BLaER1 (cell line): ENCODE measurements around the gene IFNW1.
"Not testable (repeated sequence)": the region's sequence is repeated elsewhere in the genome, so short reads cannot be mapped to it uniquely, and the experiment has no call there.

Experiments
- H3K27ac ChIP-seq: shearing (Covaris generic); formaldehyde crosslinking; 2 replicates; pipeline ENCODE4 v1.8.1; 2022
- H3K27me3 ChIP-seq: shearing (Covaris generic); formaldehyde crosslinking; 2 replicates; pipeline ENCODE4 v1.8.1; 2022
- H3K36me3 ChIP-seq: shearing (Covaris generic); formaldehyde crosslinking; 2 replicates; pipeline ENCODE4 v1.8.1; 2022
- H3K4me1 ChIP-seq: shearing (Covaris generic); formaldehyde crosslinking; 2 replicates; pipeline ENCODE4 v1.8.1; 2022
- H3K4me2 ChIP-seq: shearing (Covaris generic); formaldehyde crosslinking; 2 replicates; pipeline ENCODE4 v1.8.1; 2022
- H3K4me3 ChIP-seq: shearing (Covaris generic); formaldehyde crosslinking; 2 replicates; pipeline ENCODE4 v1.8.1; 2022
- H3K9ac ChIP-seq: shearing (Covaris generic); formaldehyde crosslinking; 2 replicates; pipeline ENCODE4 v1.8.1; 2022
- H3K9me3 ChIP-seq: shearing (Covaris generic); formaldehyde crosslinking; 2 replicates; pipeline ENCODE4 v1.8.1; 2022
- H4K20me1 ChIP-seq: shearing (Covaris generic); formaldehyde crosslinking; 2 replicates; pipeline ENCODE4 v1.8.1; 2022
- Cebpa-rat ChIP-seq: shearing (Covaris generic); IDR thresholded peaks from 2 replicates; pipeline ENCODE4 v1.8.1; 2022

Gene IFNW1

GRCh38 chr9:21141427-21141882, at the start of gene IFNW1:
Gene IFNW1, minus strand, starts transcription at chr9:21141832. Its CDS starts 262 bp downstream, at chr9:21141570.
- no peaks in the 10 kb centered on the region for H3K36me3 ChIP-seq
- H3K4me3 ChIP-seq = no peak within 1 kb of the TSS
- H3K27ac ChIP-seq = no peak within 1 kb of the TSS
- H3K9me3 ChIP-seq = no peaks in the 10 kb centered on the region; the same call in 1 of the 2 replicates
- no peak for TF ChIP-seq Cebpa-rat
- no peaks in the 10 kb centered on the region for H4K20me1 ChIP-seq
- H3K9ac ChIP-seq = no peak within 1 kb of the TSS
- H3K4me2 ChIP-seq = no peak within 1 kb of the TSS
- H3K27me3 ChIP-seq = no peaks in the 10 kb centered on the region
- peaks cover 16% of the 10 kb centered on the region for H3K4me1 ChIP-seq

- H3K9me3 ChIP-seq = not testable (repeated sequence)
Measured at GRCh38 chr9:21187487-21187886, 45.9 kb upstream of the IFNW1 start, which contains the start of gene IFNA4. Gene IFNA4, minus strand, starts transcription at chr9:21187587. Its CDS starts 56 bp downstream, at chr9:21187531.

GRCh38 chr9:21182810-21183736, 41.4 kb upstream of the IFNW1 start:
- not testable (repeated sequence) for H4K20me1 ChIP-seq, H3K27ac ChIP-seq, H3K9ac ChIP-seq, H3K4me1 ChIP-seq, H3K36me3 ChIP-seq, H3K4me2 ChIP-seq, H3K9me3 ChIP-seq, H3K4me3 ChIP-seq, H3K27me3 ChIP-seq

More at GRCh38 chr9:21187487-21187886, 45.9 kb upstream of the IFNW1 start, which contains the start of gene IFNA4:
- H3K4me2 ChIP-seq, H3K4me1 ChIP-seq, H3K27me3 ChIP-seq, H3K9ac ChIP-seq, H4K20me1 ChIP-seq, H3K36me3 ChIP-seq, H3K27ac ChIP-seq, H3K4me3 ChIP-seq: not testable (repeated sequence)

GRCh38 chr9:21174671-21175070, 33.0 kb upstream of the IFNW1 start:
- H3K27me3 ChIP-seq = no peaks in the 10 kb centered on the region
- no peaks in the 10 kb centered on the region for H4K20me1 ChIP-seq
- H3K9ac ChIP-seq = no peak overlapping the region
- H3K9me3 ChIP-seq = no peaks in the 10 kb centered on the region
- H3K4me1 ChIP-seq = no peaks in the 10 kb centered on the region
- no peaks in the 10 kb centered on the region for H3K36me3 ChIP-seq
- H3K27ac ChIP-seq = no peak overlapping the region
- no peak for TF ChIP-seq Cebpa-rat
- no peak overlapping the region for H3K4me3 ChIP-seq
- no peak overlapping the region for H3K4me2 ChIP-seq

GRCh38 chr9:21172156-21172555, 30.5 kb upstream of the IFNW1 start:
- Histone ChIP-seq H3K4me3 (no peak overlapping the region), H4K20me1 (no peaks in the 10 kb centered on the region), H3K27ac (no peak overlapping the region), H3K9me3 (no peaks in the 10 kb centered on the region), H3K9ac (no peak overlapping the region), H3K27me3 (no peaks in the 10 kb centered on the region), H3K4me2 (no peak overlapping the region), H3K36me3 (no peaks in the 10 kb centered on the region), H3K4me1 (no peaks in the 10 kb centered on the region)
- TF ChIP-seq Cebpa-rat = no peak

GRCh38 chr9:21171351-21171750, 29.7 kb upstream of the IFNW1 start:
- Histone ChIP-seq H3K4me1 (no peaks in the 10 kb centered on the region), H3K27me3 (no peaks in the 10 kb centered on the region), H3K4me2 (no peak overlapping the region), H3K4me3 (no peak overlapping the region), H4K20me1 (no peaks in the 10 kb centered on the region), H3K9ac (no peak overlapping the region), H3K9me3 (no peaks in the 10 kb centered on the region), H3K36me3 (no peaks in the 10 kb centered on the region), H3K27ac (no peak overlapping the region)
- TF ChIP-seq Cebpa-rat = no peak

GRCh38 chr9:21166560-21166959, 24.9 kb upstream of the IFNW1 start, which contains the start of gene IFNA21:
Gene IFNA21, minus strand, starts transcription at chr9:21166660. Its CDS starts 48 bp downstream, at chr9:21166612.
- H3K4me2 ChIP-seq, H3K4me1 ChIP-seq, H3K9ac ChIP-seq, H3K27me3 ChIP-seq, H3K36me3 ChIP-seq, H3K27ac ChIP-seq, H3K4me3 ChIP-seq, H4K20me1 ChIP-seq: not testable (repeated sequence)
- H3K9me3 ChIP-seq = peaks cover 16% of the 10 kb centered on the region

GRCh38 chr9:21165516-21165915, 23.9 kb upstream of the IFNW1 start:
- Histone ChIP-seq H3K36me3 (no peaks in the 10 kb centered on the region), H3K4me2 (no peak overlapping the region), H3K9ac (no peak overlapping the region), H3K27me3 (no peaks in the 10 kb centered on the region), H3K9me3 (peaks cover 25% of the 10 kb centered on the region), H3K4me3 (no peak overlapping the region), H3K4me1 (peaks cover 14% of the 10 kb centered on the region), H3K27ac (no peak overlapping the region), H4K20me1 (no peaks in the 10 kb centered on the region)
- TF ChIP-seq Cebpa-rat = no peak

- Histone ChIP-seq H3K27me3 (no peaks in the 10 kb centered on the region), H3K4me1 (peaks cover 37% of the 10 kb centered on the region), H3K4me2 (peak overlapping the region; percentile 81), H3K9ac (no peak overlapping the region), H4K20me1 (no peaks in the 10 kb centered on the region), H3K36me3 (no peaks in the 10 kb centered on the region), H3K9me3 (peaks cover 35% of the 10 kb centered on the region), H3K27ac (peak overlapping the region; percentile 59; the same call in 1 of the 2 replicates), H3K4me3 (0 out of 2 replicates have a peak overlapping the region, but pooled peaks have one; percentile 19)
- no peak for TF ChIP-seq Cebpa-rat
Measured at GRCh38 chr9:21160178-21160577, 18.5 kb upstream of the IFNW1 start.

- no peaks in the 10 kb centered on the region for H4K20me1 ChIP-seq
- no peaks in the 10 kb centered on the region for H3K36me3 ChIP-seq
- no peak overlapping the region for H3K4me3 ChIP-seq
- H3K9me3 ChIP-seq = peaks cover 10% of the 10 kb centered on the region; the same call in 1 of the 2 replicates
- TF ChIP-seq Cebpa-rat = no peak
- no peaks in the 10 kb centered on the region for H3K27me3 ChIP-seq
- H3K4me1 ChIP-seq = peaks cover 44% of the 10 kb centered on the region
- no peak overlapping the region for H3K9ac ChIP-seq
- H3K4me2 ChIP-seq = no peak overlapping the region
- H3K27ac ChIP-seq = no peak overlapping the region
Measured at GRCh38 chr9:21155501-21155900, 13.9 kb upstream of the IFNW1 start.
